ENCODE results near the gene PPCS.
"Not testable (repeated sequence)": the region's sequence is repeated elsewhere in the genome, so short reads cannot be mapped to it uniquely, and the experiment has no call there.

PPCS gene

DNA sequence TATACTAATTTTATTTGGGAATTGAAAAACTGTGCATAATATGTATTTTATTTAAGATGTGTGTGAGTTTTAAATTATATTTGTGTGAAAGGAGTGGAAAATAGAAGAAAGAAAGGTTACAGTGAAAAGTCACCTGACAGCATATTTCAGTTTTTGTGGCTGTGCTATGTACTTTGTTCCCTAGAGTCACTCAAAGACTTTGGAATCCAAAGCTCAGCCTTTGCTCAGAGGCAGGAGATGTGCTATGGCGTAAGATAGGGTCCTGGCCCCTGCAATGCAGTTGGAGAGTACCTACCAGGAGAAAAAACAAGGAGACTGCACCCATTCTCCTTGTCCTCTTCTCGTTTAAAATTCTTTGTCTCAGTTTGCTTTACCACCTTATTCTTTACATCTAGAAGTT is 9.7 kb downstream of the PPCS start:
- peaks cover 21% of the 10 kb centered on the region for H3K4me1 Mint-ChIP-seq (ENCODE audit: low read depth)
- intact Hi-C loops (cut with micrococcal nuclease), result loop anchor here (10.0 kb wide), 1 partner anchor 189 kb away; the partner anchor contains the start of gene PPIH
- peaks cover 12% of the 10 kb centered on the region for H3K36me3 Mint-ChIP-seq (ENCODE audit: low read depth)
- no peak overlapping the region for H3K27ac Mint-ChIP-seq
- no peak overlapping the region for H3K4me3 Mint-ChIP-seq
- peaks cover 2% of the 10 kb centered on the region for H3K27me3 Mint-ChIP-seq
- H3K9me3 Mint-ChIP-seq, result no peaks in the 10 kb centered on the region

DNA sequence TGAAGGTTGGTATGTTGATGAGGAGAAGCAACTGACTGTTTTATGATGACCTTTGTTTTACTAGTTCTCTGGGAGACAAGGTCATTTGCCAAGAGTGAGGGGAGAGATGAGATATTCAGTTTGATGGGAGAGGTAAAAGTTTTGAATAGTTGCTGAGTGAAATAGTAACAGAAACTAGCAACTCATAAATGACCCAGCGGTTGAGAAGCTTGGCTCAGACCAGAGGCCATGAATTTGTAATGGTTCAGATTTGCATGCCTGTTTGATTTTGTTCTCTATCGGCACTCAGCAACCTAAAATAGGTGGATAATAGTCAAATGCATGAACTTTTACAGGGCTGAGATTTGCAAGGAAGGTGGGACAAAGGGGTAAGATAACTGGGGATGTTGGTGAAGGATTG is 13.4 kb downstream of the PPCS start:
- no peaks in the 10 kb centered on the region for H3K9me3 Mint-ChIP-seq
- no peaks in the 10 kb centered on the region for H3K36me3 Mint-ChIP-seq (ENCODE audit: low read depth)
- H3K27me3 Mint-ChIP-seq, result no peaks in the 10 kb centered on the region
- H3K27ac Mint-ChIP-seq, result no peak overlapping the region
- no peaks in the 10 kb centered on the region for H3K4me1 Mint-ChIP-seq (ENCODE audit: low read depth)
- no peak overlapping the region for H3K4me3 Mint-ChIP-seq
- intact Hi-C loops (cut with micrococcal nuclease), result loop anchor here (10.0 kb wide), 1 partner anchor 185 kb away; the partner anchor contains the start of gene PPIH

- Mint-ChIP-seq H3K27ac (no peak overlapping the region), H3K4me1 (ENCODE audit: low read depth) (peaks cover 9% of the 10 kb centered on the region), H3K27me3 (no peaks in the 10 kb centered on the region), H3K36me3 (ENCODE audit: low read depth) (no peaks in the 10 kb centered on the region), H3K9me3 (no peaks in the 10 kb centered on the region), H3K4me3 (no peak overlapping the region)
- intact Hi-C loops (cut with micrococcal nuclease), result no loop called here
Observed at GRCh38 chr1:42476605-42477004, 20.3 kb downstream of the PPCS start.

DNA sequence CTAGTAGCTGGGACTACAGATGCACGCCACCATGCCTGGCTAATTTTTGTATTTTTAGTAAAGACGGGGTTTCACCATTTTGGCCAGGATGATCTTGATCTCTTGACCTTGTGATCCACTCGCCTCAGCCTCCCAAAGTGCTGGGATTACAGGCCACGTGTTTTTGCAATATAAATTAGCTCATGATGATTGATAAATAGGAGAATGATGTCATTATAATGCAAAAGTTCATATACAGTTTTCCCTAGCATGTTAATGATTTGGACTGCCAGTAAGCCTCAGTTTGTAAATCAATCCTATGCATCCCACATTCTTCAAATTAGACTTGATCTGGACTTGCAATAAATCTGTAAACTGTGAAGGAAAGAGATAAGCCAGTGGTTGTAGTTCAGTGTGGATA is 21.0 kb downstream of the PPCS start:
- H3K9me3 Mint-ChIP-seq; H3K27me3 Mint-ChIP-seq; H3K36me3 Mint-ChIP-seq (ENCODE audit: low read depth); intact Hi-C loops (cut with micrococcal nuclease); H3K4me1 Mint-ChIP-seq (ENCODE audit: low read depth); H3K27ac Mint-ChIP-seq; H3K4me3 Mint-ChIP-seq: not testable (repeated sequence)

DNA sequence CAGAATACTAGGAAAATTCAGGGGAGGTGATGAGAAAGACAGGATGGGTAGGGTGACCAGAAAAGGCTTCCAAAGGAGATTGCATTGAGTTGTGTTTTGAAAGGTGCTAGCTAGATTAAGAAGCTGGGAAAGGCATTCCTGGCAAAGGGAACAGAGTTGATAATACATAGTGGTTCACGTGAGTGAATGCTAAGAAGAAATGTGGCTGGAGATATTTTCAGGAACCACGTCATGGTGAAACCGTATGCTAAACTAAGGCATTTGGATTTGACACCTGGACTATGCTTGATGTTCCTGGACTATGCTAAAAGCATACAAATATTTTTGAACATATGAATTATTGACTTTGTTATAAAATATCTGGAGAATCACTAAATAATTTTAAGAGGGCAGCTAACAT is 21.4 kb downstream of the PPCS start:
- Mint-ChIP-seq H3K27ac (no peak overlapping the region), H3K27me3 (no peaks in the 10 kb centered on the region), H3K9me3 (no peaks in the 10 kb centered on the region), H3K4me1 (ENCODE audit: low read depth) (peaks cover 9% of the 10 kb centered on the region), H3K4me3 (no peak overlapping the region), H3K36me3 (ENCODE audit: low read depth) (no peaks in the 10 kb centered on the region)
- intact Hi-C loops (cut with micrococcal nuclease), result no loop called here

- H3K4me1 Mint-ChIP-seq (ENCODE audit: low read depth), result peaks cover 9% of the 10 kb centered on the region
- no peak overlapping the region for H3K27ac Mint-ChIP-seq
- no peaks in the 10 kb centered on the region for H3K36me3 Mint-ChIP-seq (ENCODE audit: low read depth)
- H3K4me3 Mint-ChIP-seq, result no peak overlapping the region
- intact Hi-C loops (cut with micrococcal nuclease), result no loop called here
- H3K27me3 Mint-ChIP-seq, result no peaks in the 10 kb centered on the region
- H3K9me3 Mint-ChIP-seq, result no peaks in the 10 kb centered on the region
Observed at GRCh38 chr1:42479621-42480020, 23.3 kb downstream of the PPCS start.

GRCh38 chr1:42480921-42481320 is 24.6 kb downstream of the PPCS start:
- intact Hi-C loops (cut with micrococcal nuclease), result no loop called here
- Mint-ChIP-seq H3K27ac (no peak overlapping the region), H3K27me3 (no peaks in the 10 kb centered on the region), H3K4me3 (no peak overlapping the region), H3K4me1 (ENCODE audit: low read depth) (peaks cover 9% of the 10 kb centered on the region), H3K9me3 (no peaks in the 10 kb centered on the region), H3K36me3 (ENCODE audit: low read depth) (no peaks in the 10 kb centered on the region)

GRCh38 chr1:42482635-42483153 is 26.4 kb downstream of the PPCS start:
- H3K36me3 Mint-ChIP-seq (ENCODE audit: low read depth), result no peaks in the 10 kb centered on the region
- H3K9me3 Mint-ChIP-seq, result no peaks in the 10 kb centered on the region
- H3K4me1 Mint-ChIP-seq (ENCODE audit: low read depth), result peaks cover 9% of the 10 kb centered on the region
- H3K27ac Mint-ChIP-seq, result no peak overlapping the region
- no peak overlapping the region for H3K4me3 Mint-ChIP-seq
- intact Hi-C loops (cut with micrococcal nuclease), result no loop called here
- H3K27me3 Mint-ChIP-seq, result no peaks in the 10 kb centered on the region

- Mint-ChIP-seq H3K27ac (no peak overlapping the region), H3K9me3 (no peaks in the 10 kb centered on the region), H3K4me1 (ENCODE audit: low read depth) (peaks cover 6% of the 10 kb centered on the region), H3K4me3 (no peak overlapping the region), H3K27me3 (no peaks in the 10 kb centered on the region), H3K36me3 (ENCODE audit: low read depth) (no peaks in the 10 kb centered on the region)
- intact Hi-C loops (cut with micrococcal nuclease), result no loop called here
Observed at GRCh38 chr1:42484382-42484781, 28.0 kb downstream of the PPCS start.

- Mint-ChIP-seq H3K27me3 (no peaks in the 10 kb centered on the region), H3K4me3 (no peak overlapping the region), H3K4me1 (ENCODE audit: low read depth) (no peaks in the 10 kb centered on the region), H3K9me3 (no peaks in the 10 kb centered on the region), H3K27ac (no peak overlapping the region), H3K36me3 (ENCODE audit: low read depth) (no peaks in the 10 kb centered on the region)
- intact Hi-C loops (cut with micrococcal nuclease), result no loop called here
Observed at GRCh38 chr1:42490237-42490636, 33.9 kb downstream of the PPCS start.

DNA sequence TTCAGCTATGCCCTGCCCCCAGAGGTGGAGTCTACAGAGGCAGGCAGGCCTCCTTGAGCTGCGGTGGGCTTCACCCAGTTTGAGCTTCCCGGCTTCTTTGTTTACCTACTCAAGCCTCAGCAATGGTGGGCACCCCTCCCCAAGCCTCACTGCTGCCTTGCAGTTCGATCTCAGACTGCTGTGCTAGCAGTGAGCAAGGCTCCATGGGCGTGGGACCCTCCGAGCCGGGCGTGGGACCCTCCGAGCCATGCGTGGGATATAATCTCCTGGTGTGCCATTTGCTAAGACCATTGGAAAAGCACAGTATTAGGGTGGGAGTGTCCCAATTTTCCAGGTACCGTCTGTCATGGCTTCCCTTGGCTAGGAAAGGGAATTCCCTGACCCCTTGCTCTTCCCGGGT is 45.7 kb downstream of the PPCS start:
- H3K9me3 Mint-ChIP-seq, result peaks cover 25% of the 10 kb centered on the region
- intact Hi-C loops (cut with micrococcal nuclease); H3K4me3 Mint-ChIP-seq; H3K27me3 Mint-ChIP-seq; H3K27ac Mint-ChIP-seq; H3K4me1 Mint-ChIP-seq (ENCODE audit: low read depth): not testable (repeated sequence)
- peaks cover 46% of the 10 kb centered on the region for H3K36me3 Mint-ChIP-seq (ENCODE audit: low read depth)

DNA sequence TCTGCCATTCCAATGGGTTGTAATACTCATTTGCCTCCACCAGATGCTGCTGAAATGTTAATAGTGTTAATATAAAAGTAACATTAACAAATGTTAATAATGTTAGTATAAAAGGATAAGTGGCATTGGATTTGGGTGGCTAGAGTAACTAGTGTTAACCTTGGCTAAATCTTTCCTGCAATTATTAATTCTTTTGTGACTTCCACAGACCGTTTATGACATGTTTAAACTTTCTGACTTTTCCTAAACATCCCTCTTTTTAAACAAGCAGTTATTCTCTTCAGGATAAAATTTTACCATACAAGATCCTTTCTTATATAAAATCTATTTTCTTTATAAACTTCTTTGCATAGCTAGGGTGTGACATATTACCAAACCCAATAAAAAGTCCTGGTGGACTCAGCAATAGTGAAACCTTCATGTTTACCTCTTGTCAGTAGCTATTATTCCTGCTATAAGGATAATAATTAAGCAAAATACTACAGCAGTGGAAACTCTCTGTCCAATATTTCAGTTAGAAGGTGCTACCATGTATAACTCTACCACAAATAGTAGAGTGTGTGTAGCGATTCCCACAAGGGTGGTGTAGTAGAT is 48.3 kb downstream of the PPCS start:
- Mint-ChIP-seq H3K4me3 (no peak overlapping the region), H3K27ac (no peak overlapping the region), H3K4me1 (ENCODE audit: low read depth) (no peaks in the 10 kb centered on the region), H3K36me3 (ENCODE audit: low read depth) (peaks cover 51% of the 10 kb centered on the region), H3K27me3 (no peaks in the 10 kb centered on the region), H3K9me3 (peaks cover 42% of the 10 kb centered on the region)
- intact Hi-C loops (cut with micrococcal nuclease), result no loop called here

DNA sequence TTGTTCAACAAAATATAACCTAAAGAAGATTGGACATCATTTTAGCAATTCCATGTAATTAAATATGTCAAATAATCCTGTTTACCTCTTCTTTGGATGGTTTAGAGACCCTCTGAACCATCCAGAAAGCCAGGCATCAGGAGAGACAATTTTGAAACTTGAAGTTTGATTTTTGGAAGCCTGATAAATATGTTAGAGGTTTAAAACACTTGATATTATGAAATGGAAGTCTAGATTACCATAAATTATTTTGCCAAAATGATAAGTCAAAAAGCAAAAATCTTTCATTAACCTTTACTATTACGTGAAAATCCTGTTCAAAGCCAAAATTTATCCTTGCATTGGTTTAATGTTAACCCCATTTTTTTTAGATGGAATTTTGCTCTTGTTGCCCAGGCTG is 50.2 kb downstream of the PPCS start:
- H3K27ac Mint-ChIP-seq, result no peak overlapping the region
- no peaks in the 10 kb centered on the region for H3K4me1 Mint-ChIP-seq (ENCODE audit: low read depth)
- no peak overlapping the region for H3K4me3 Mint-ChIP-seq
- H3K9me3 Mint-ChIP-seq, result peaks cover 61% of the 10 kb centered on the region
- H3K27me3 Mint-ChIP-seq, result no peaks in the 10 kb centered on the region
- peaks cover 40% of the 10 kb centered on the region for H3K36me3 Mint-ChIP-seq (ENCODE audit: low read depth)
- intact Hi-C loops (cut with micrococcal nuclease), result no loop called here

Data from dendritic cell treated with granulocyte-macrophage colony-stimulating factor and Interleukin-4, amounts not matched to agents 40 ng/mL and 50 ng/mL, for 4 days (primary cell).